HCT116 (cell line): ENCODE measurements around the gene PRKN. TPM values are rescaled to one million over a fixed set of nuclear protein-coding genes. Genes with fewer than 3 reads are reported as not detected.

Experiments used
- ATAC-seq: fragments of 200-7000 bp; cut with Tn5 transposase; 2 replicates; pipeline ENCODE4 v1.9.1; 2020; ENCODE audit warnings: mild to moderate bottlenecking, moderate library complexity
- BruUV-seq: library from RNA; stranded (reverse); fragments of 400-500 nt; replicated peaks from 2 replicates; lab custom pipeline; 2021; lab: Mats Ljungman, UMichigan
- CTCF ChIA-PET: fragments of 300-600 bp; sonication (Branson Sonifier 250); formaldehyde crosslinking; loops from one replicate; lab custom pipeline; 2021; ENCODE audit warnings: antibody characterized with exemption; lab: Charles Lee
- POLR2A ChIA-PET: fragments of 300-600, 350-600 bp; sonication (Branson Sonifier 250); formaldehyde crosslinking; loops from one replicate; lab custom pipeline; 2021; ENCODE audit warnings: antibody characterized with exemption; lab: Charles Lee
- RAD21 ChIA-PET, 2 experiments: fragments of 300-600 bp; sonication (Branson Sonifier 250); formaldehyde crosslinking; loops; one replicate each; lab custom pipeline; 2023; ENCODE audit warnings: low total read pairs in 2 of 2; ENCODE audit not compliant: uncharacterized antibody in 2 of 2, unreplicated experiment in 2 of 2, low non-redundant PET in 1 of 2; lab: Charles Lee
- DNase-seq: peaks from one replicate; pipeline ENCODE4 v3.0.0-alpha.2; 2010; ENCODE audit warnings: low read depth, low spot score
- H2AFZ ChIP-seq: fragments of 200-600 bp; shearing (Covaris generic), sonication (generic); 2 replicates; pipeline ENCODE4 v1.6.1; 2017; ENCODE audit warnings: low read depth, mixed run types, mixed read lengths, antibody characterized with exemption, low read length; ENCODE audit not compliant: poor library complexity, severe bottlenecking
- H3K27ac ChIP-seq: 2 replicates; pipeline ENCODE4 v1.5.1; 2012; ENCODE audit warnings: low read depth, low read length
- H3K27me3 ChIP-seq: fragments of 200-600 bp; sonication (generic); 2 replicates; pipeline ENCODE4 v1.6.1; 2016; ENCODE audit warnings: mixed run types, low read length, mixed read lengths; ENCODE audit not compliant: insufficient read depth
- H3K36me3 ChIP-seq, 2 experiments: fragments of 200-500 bp in 1 of 2; fragments of 200-600 bp in 1 of 2; sonication (Bioruptor generic) in 1 of 2; sonication (generic) in 1 of 2; 2 replicates each; pipeline versions ENCODE4 v1.5.1 to v1.6.1; 2014 to 2016; ENCODE audit warnings: low read length in 2 of 2, inconsistent platforms in 1 of 2, mixed read lengths in 1 of 2, mixed run types in 1 of 2; ENCODE audit not compliant: insufficient read depth in 2 of 2, control insufficient read depth in 1 of 2
- H3K4me1 ChIP-seq, 2 experiments: fragments of 200-600 bp in 1 of 2; sonication (generic) in 1 of 2; 2 replicates each; pipeline versions ENCODE4 v1.5.1 to v1.6.1; 2012 to 2017; ENCODE audit warnings: low read length in 2 of 2, inconsistent platforms in 1 of 2, mild to moderate bottlenecking in 1 of 2, mixed read lengths in 1 of 2, mixed run types in 1 of 2, moderate library complexity in 1 of 2; ENCODE audit not compliant: insufficient read depth in 2 of 2, control insufficient read depth in 1 of 2
- H3K4me2 ChIP-seq: fragments of 200-600 bp; sonication (generic); 2 replicates; pipeline ENCODE4 v1.6.1; 2017; ENCODE audit warnings: mixed run types, low read length, mixed read lengths
- H3K4me3 ChIP-seq, 2 experiments: fragments of 200-600 bp in 1 of 2; sonication (generic) in 1 of 2; replicated peaks in 1 of 2; 2 replicates each; pipeline ENCODE4 v1.5.1; 2011 to 2016; ENCODE audit warnings: low read length in 2 of 2, control low read depth in 1 of 2, low read depth in 1 of 2, mild to moderate bottlenecking in 1 of 2, mixed read lengths in 1 of 2, mixed run types in 1 of 2
- H3K79me2 ChIP-seq: fragments of 200-600 bp; sonication (generic); 2 replicates; pipeline ENCODE4 v1.6.1; 2017; ENCODE audit warnings: mild to moderate bottlenecking, mixed run types, low read length, moderate library complexity, mixed read lengths; ENCODE audit not compliant: insufficient read depth
- H3K9ac ChIP-seq: fragments of 200-600 bp; sonication (generic); 2 replicates; pipeline ENCODE4 v1.6.1; 2016; ENCODE audit warnings: low read length, mixed read lengths
- H3K9me2 ChIP-seq: fragments of 200-600 bp; sonication (generic), shearing (Covaris generic); 2 replicates; pipeline ENCODE4 v1.6.1; 2017; ENCODE audit warnings: mixed run types, mild to moderate bottlenecking, moderate library complexity; ENCODE audit not compliant: insufficient read depth
- H3K9me3 ChIP-seq, 2 experiments: fragments of 200-500 bp in 1 of 2; fragments of 200-600 bp in 1 of 2; sonication (Bioruptor generic) in 1 of 2; sonication (generic) in 1 of 2; 2 replicates each; pipeline ENCODE4 v1.6.1; 2014 to 2017; ENCODE audit warnings: low read length in 2 of 2, mixed read lengths in 2 of 2, inconsistent platforms in 1 of 2, low read depth in 1 of 2, mild to moderate bottlenecking in 1 of 2, mixed run types in 1 of 2, moderate library complexity in 1 of 2; ENCODE audit not compliant: control insufficient read depth in 1 of 2, insufficient read depth in 1 of 2
- H4K20me1 ChIP-seq: fragments of 200-600 bp; sonication (generic), shearing (Covaris generic); 2 replicates; pipeline ENCODE4 v1.6.1; 2017; ENCODE audit warnings: mixed run types, mild to moderate bottlenecking, moderate library complexity; ENCODE audit not compliant: insufficient read depth
- CTCF ChIP-seq, 3 experiments: fragments of 200-600 bp in 1 of 3; sonication (generic) in 1 of 3; IDR thresholded peaks in 2 of 3; conservative IDR thresholded peaks in 1 of 3; 2 replicates each; pipeline ENCODE4 v1.5.1; 2012 to 2017; ENCODE audit warnings: low read depth in 2 of 3, low read length in 2 of 3, antibody characterized with exemption in 1 of 3, borderline replicate concordance in 1 of 3, control low read depth in 1 of 3, mild to moderate bottlenecking in 1 of 3, mixed read lengths in 1 of 3, mixed run types in 1 of 3, moderate library complexity in 1 of 3; ENCODE audit not compliant: insufficient read depth in 1 of 3
- FOSL1 ChIP-seq: IDR thresholded peaks from 2 replicates; pipeline ENCODE4 v1.6.1; 2012; ENCODE audit warnings: low read depth
- POLR2AphosphoS5 ChIP-seq: IDR thresholded peaks from 2 replicates; pipeline ENCODE4 v1.6.1; 2011; ENCODE audit warnings: mild to moderate bottlenecking, low read depth, low read length, moderate library complexity
- SRF ChIP-seq: IDR thresholded peaks from 2 replicates; pipeline ENCODE4 v1.6.1; 2012; ENCODE audit warnings: low read depth
- TCF7L2 ChIP-seq: IDR thresholded peaks from 2 replicates; pipeline ENCODE4 v1.7.0; 2011; ENCODE audit warnings: borderline replicate concordance, inconsistent platforms; ENCODE audit not compliant: insufficient read depth, insufficient read length; ENCODE audit errors: extremely low read depth
- YY1 ChIP-seq: IDR thresholded peaks from 2 replicates; pipeline ENCODE4 v1.6.1; 2011; ENCODE audit warnings: low read length, low read depth, moderate library complexity, mild to moderate bottlenecking; ENCODE audit not compliant: insufficient replicate concordance; ENCODE audit errors: extremely low read depth
- intact Hi-C: fragments of 100-400 bp; cut with micrococcal nuclease; formaldehyde crosslinking; loops from 2 replicates; pipeline ENCODE4 v1.10.0; 2022
- total RNA-seq: library from RNA; stranded (reverse); gene quantifications from one replicate; pipeline ENCODE4 v1.2.1, GENCODE V29; 2021; ENCODE audit not compliant: unreplicated experiment
- TF ChIP-seq, protein P1 (sequence below): IDR thresholded peaks from 2 replicates; pipeline ENCODE4 v1.6.1; 2012

PRKN gene
- total RNA-seq, 1 experiment from 2014 or later, result 2.6 TPM

GRCh38 chr6:162237331-162237730 is 490.2 kb downstream of the PRKN start:
- Histone ChIP-seq H3K4me2 (no peak overlapping the region), H3K9me2 (no peaks in the 10 kb centered on the region), H3K36me3 (no peaks in the 10 kb centered on the region)
- intact Hi-C loops, result no loop called here
- no peak for DNase-seq
- TF ChIP-seq POLR2AphosphoS5, result no peak
- TF ChIP-seq, all 23 proteins: peak for 0
- no peaks in the 10 kb centered on the region for H3K27me3 ChIP-seq
- no peaks in the 10 kb centered on the region for H3K79me2 ChIP-seq
- H3K27ac ChIP-seq, result no peak overlapping the region
- BruUV-seq, result no TSS peak
- no peaks in the 10 kb centered on the region; a peak in 1 of 4 replicates for H3K9me3 ChIP-seq
- ChIA-PET POLR2A (no interaction called here), RAD21 (no interaction called here), CTCF (no interaction called here)
- no peaks in the 10 kb centered on the region for H4K20me1 ChIP-seq
- H3K9ac ChIP-seq, result no peak overlapping the region
- no peaks in the 10 kb centered on the region for H3K4me1 ChIP-seq
- ATAC-seq, result no peak
- no peak overlapping the region for H3K4me3 ChIP-seq
- no peak overlapping the region for H2AFZ ChIP-seq

DNA sequence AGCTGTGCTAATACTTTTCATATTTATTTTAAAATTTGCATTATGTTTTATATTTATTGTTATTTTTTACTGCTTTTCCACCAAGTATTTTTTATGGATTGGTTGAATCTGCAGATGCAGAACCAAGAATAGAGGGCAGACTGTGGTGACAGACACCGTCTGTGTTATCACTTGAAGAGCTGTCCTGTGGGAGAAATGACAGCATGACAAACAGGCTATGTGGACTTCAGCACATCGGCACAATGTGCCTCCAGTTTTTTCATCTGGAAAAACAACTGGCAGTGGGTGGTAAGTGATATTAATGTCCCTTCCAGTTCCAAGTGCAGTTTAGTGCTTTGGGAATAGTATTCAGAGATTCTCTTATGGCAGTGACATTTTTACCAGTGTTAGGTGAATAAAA is 492.9 kb downstream of the PRKN start:
- H3K9ac ChIP-seq, result no peak overlapping the region
- H4K20me1 ChIP-seq, result no peaks in the 10 kb centered on the region
- RAD21 ChIA-PET, result no interaction called here
- intact Hi-C loops, result no loop called here
- H3K79me2 ChIP-seq, result no peaks in the 10 kb centered on the region
- ATAC-seq (no peak), DNase-seq (no peak)
- POLR2A ChIA-PET, result no interaction called here
- no peak overlapping the region for H3K4me3 ChIP-seq
- H3K4me2 ChIP-seq, result no peak overlapping the region
- H3K9me3 ChIP-seq, result no peaks in the 10 kb centered on the region; a peak in 1 of 4 replicates
- no peaks in the 10 kb centered on the region for H3K9me2 ChIP-seq
- H3K36me3 ChIP-seq, result no peaks in the 10 kb centered on the region
- H3K27me3 ChIP-seq, result no peaks in the 10 kb centered on the region
- CTCF ChIA-PET, result no interaction called here
- no peaks in the 10 kb centered on the region for H3K4me1 ChIP-seq
- BruUV-seq, result no TSS peak
- TF ChIP-seq SRF (no peak), TCF7L2 (no peak), CTCF (IDR thresholded peaks at IDR 0.05 in 2 of 3, conservative IDR thresholded peaks at IDR 0.05 in 1 of 3; ENCODE audit: borderline replicate concordance in 1 of 3, insufficient read depth in 1 of 3, low read depth in 2 of 3, low read length in 2 of 3) (no peak), YY1 (no peak), FOSL1 (no peak)
- TF ChIP-seq, protein P1, sequence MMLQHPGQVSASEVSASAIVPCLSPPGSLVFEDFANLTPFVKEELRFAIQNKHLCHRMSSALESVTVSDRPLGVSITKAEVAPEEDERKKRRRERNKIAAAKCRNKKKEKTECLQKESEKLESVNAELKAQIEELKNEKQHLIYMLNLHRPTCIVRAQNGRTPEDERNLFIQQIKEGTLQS, result no peak
- TF ChIP-seq, all 23 proteins: peak for 0
- H3K27ac ChIP-seq, result no peak overlapping the region
- no peak overlapping the region for H2AFZ ChIP-seq
